Measurements from ENCODE around the gene GJC1. TPM values are rescaled to one million over a fixed set of nuclear protein-coding genes. Genes with fewer than 3 reads are reported as not detected.

GJC1 gene
- total RNA-seq, 1 experiment from 2014 or later = 119 TPM

GRCh38 chr17:44765965-44766364, 64.1 kb downstream of the GJC1 start:
- H3K23ac ChIP-seq (ENCODE audit: insufficient read length, low read depth, low read length) = no peak overlapping the region
- no peak overlapping the region for H2BK15ac ChIP-seq (ENCODE audit: low read depth, low read length)
- H4K8ac ChIP-seq (replicated peaks; ENCODE audit: insufficient read length, low read depth, low read length) = no peak overlapping the region
- no peak overlapping the region for H4K5ac ChIP-seq (ENCODE audit: insufficient read length, low read depth, low read length)
- no peaks in the 10 kb centered on the region for H3K4me1 ChIP-seq (ENCODE audit: insufficient read depth, low read length)
- H2BK5ac ChIP-seq (ENCODE audit: insufficient read length, low read length) = no peak overlapping the region
- H3K4me1 Mint-ChIP-seq = peaks cover 15 to 20% of the 10 kb centered on the region in 2 experiments
- H3K14ac ChIP-seq (ENCODE audit: insufficient read depth, low read length) = no peak overlapping the region
- H3K27me3 ChIP-seq (ENCODE audit: insufficient read depth, low read length) = no peaks in the 10 kb centered on the region; the same call in 1 of the 2 replicates
- no peak overlapping the region for H3T11ph ChIP-seq (ENCODE audit: low read length)
- H3K9ac ChIP-seq (ENCODE audit: extremely low read depth, insufficient read length, low read length) = no peak overlapping the region
- peak; percentile 55 for DNase-seq
- H3K4me3 Mint-ChIP-seq = no peak overlapping the region; a peak in 1 of 5 replicates
- H3K79me1 ChIP-seq (ENCODE audit: insufficient read depth, low read depth, low read length, poor library complexity, severe bottlenecking) = no peaks in the 10 kb centered on the region
- no peak overlapping the region for H3K4me2 ChIP-seq (ENCODE audit: insufficient read depth, insufficient read length, low read length)
- H3K18ac ChIP-seq (ENCODE audit: insufficient read length, low read depth, low read length) = no peak overlapping the region
- no peaks in the 10 kb centered on the region for H3K79me2 ChIP-seq (ENCODE audit: insufficient read depth, low read length)
- no peaks in the 10 kb centered on the region; a peak in 1 of 5 replicates for H3K9me3 Mint-ChIP-seq
- H2AK5ac ChIP-seq (ENCODE audit: insufficient read length, low read length) = no peak overlapping the region
- TF ChIP-seq, protein P1, sequence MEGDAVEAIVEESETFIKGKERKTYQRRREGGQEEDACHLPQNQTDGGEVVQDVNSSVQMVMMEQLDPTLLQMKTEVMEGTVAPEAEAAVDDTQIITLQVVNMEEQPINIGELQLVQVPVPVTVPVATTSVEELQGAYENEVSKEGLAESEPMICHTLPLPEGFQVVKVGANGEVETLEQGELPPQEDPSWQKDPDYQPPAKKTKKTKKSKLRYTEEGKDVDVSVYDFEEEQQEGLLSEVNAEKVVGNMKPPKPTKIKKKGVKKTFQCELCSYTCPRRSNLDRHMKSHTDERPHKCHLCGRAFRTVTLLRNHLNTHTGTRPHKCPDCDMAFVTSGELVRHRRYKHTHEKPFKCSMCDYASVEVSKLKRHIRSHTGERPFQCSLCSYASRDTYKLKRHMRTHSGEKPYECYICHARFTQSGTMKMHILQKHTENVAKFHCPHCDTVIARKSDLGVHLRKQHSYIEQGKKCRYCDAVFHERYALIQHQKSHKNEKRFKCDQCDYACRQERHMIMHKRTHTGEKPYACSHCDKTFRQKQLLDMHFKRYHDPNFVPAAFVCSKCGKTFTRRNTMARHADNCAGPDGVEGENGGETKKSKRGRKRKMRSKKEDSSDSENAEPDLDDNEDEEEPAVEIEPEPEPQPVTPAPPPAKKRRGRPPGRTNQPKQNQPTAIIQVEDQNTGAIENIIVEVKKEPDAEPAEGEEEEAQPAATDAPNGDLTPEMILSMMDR (conservative IDR thresholded peaks at IDR 0.05) = no peak
- H2BK20ac ChIP-seq (ENCODE audit: low read depth, low read length, poor library complexity, severe bottlenecking) = no peak overlapping the region
- no peak overlapping the region for H2AFZ ChIP-seq (ENCODE audit: low read length)
- H3K27ac ChIP-seq (ENCODE audit: insufficient read length, low read depth, low read length) = no peak overlapping the region
- H2BK120ac ChIP-seq (ENCODE audit: low read depth, low read length, poor library complexity, severe bottlenecking) = no peak overlapping the region
- WGBS (ENCODE audit: extremely low coverage, insufficient read length, low lambda C conversion rate) = no CpG with 5 or more reads among the region's 11 CpGs
- H4K20me1 ChIP-seq (ENCODE audit: control insufficient read depth, insufficient read depth, insufficient read length) = no peaks in the 10 kb centered on the region
- no peak overlapping the region for H3K56ac ChIP-seq (ENCODE audit: insufficient read length, low read depth, low read length)
- H3K4ac ChIP-seq (ENCODE audit: low read depth, low read length) = no peak overlapping the region
- H3K36me3 Mint-ChIP-seq (ENCODE audit: insufficient read depth in 1 of 3, low read depth in 3 of 3) = no peaks in the 10 kb centered on the region
- peaks cover 44% of the 10 kb centered on the region for H3K27me3 Mint-ChIP-seq (ENCODE audit: low read depth)
- no peak overlapping the region for H4K91ac ChIP-seq (ENCODE audit: insufficient read length, low read depth, low read length)
- no peaks in the 10 kb centered on the region for H3K23me2 ChIP-seq (ENCODE audit: insufficient read length, low read depth, low read length, poor library complexity, severe bottlenecking)
- no peak overlapping the region for H3K27ac Mint-ChIP-seq
- no peak overlapping the region for H2BK12ac ChIP-seq (ENCODE audit: insufficient read length, low read depth, low read length)
- no peaks in the 10 kb centered on the region for H3K9me3 ChIP-seq (ENCODE audit: control insufficient read depth, low read depth, low read length)
